K562 (cell line): ENCODE data around the gene C6orf141. TPM values are rescaled to one million over a fixed set of nuclear protein-coding genes. Genes with fewer than 3 reads are reported as not detected.

Experiments
- ATAC-seq: fragments of 200-7000 bp; cut with Tn5 transposase; 3 replicates; pipeline ENCODE4 v1.9.1; 2020; ENCODE audit warnings: moderate library complexity
- BruUV-seq: library from RNA; stranded (reverse); fragments of 400-500 nt; replicated peaks from 2 replicates; lab custom pipeline; 2021; lab: Mats Ljungman, UMichigan
- CTCF ChIA-PET: fragments of 300-600 bp; formaldehyde crosslinking; extraction: SDS; loops from one replicate; lab custom pipeline; 2021; ENCODE audit warnings: low intra/inter-chr PET ratio; lab: Yijun Ruan, JAX
- POLR2A ChIA-PET: fragments of 300-600, 350-650 bp; sonication (Branson Sonifier 250); formaldehyde crosslinking; extraction: SDS; loops from one replicate; lab custom pipeline; 2021; ENCODE audit warnings: antibody characterized with exemption, inconsistent platforms; lab: Yijun Ruan, JAX
- DNase-seq, 4 experiments: peaks; one replicate each; pipeline versions ENCODE4 v3.0.0 to v3.0.0-alpha.2; 2011 to 2018; ENCODE audit warnings: low spot score in 3 of 4, mixed read lengths in 3 of 4; ENCODE audit errors: extremely low read depth in 1 of 4
- FAIRE-seq: peaks from 2 replicates; lab custom pipeline; 2011; peaks lifted over from hg19 to GRCh38; lab: Jason Lieb, UNC
- H2AFZ ChIP-seq: 2 replicates; pipeline ENCODE4 v1.6.0; 2011; ENCODE audit warnings: low read depth, low read length, control low read depth, inconsistent platforms
- H3K27ac ChIP-seq: fragments of 200-600 bp; 3 replicates; pipeline ENCODE4 v1.8.0; 2011; ENCODE audit warnings: low read depth, mild to moderate bottlenecking, control low read depth, inconsistent platforms, low read length, moderate library complexity, mixed read lengths; ENCODE audit errors: extremely low read depth
- H3K27me3 ChIP-seq, 2 experiments: fragments of 300-600 bp in 1 of 2; 2 replicates in 1 of 2; 3 replicates in 1 of 2; pipeline versions ENCODE4 v1.6.0 to v1.8.0; 2011; ENCODE audit warnings: inconsistent platforms in 2 of 2, low read length in 2 of 2, mild to moderate bottlenecking in 1 of 2, mixed read lengths in 1 of 2, moderate library complexity in 1 of 2; ENCODE audit not compliant: control insufficient read depth in 2 of 2, insufficient read depth in 2 of 2
- H3K36me3 ChIP-seq: fragments of 300-600 bp; 3 replicates; pipeline ENCODE4 v1.8.0; 2011; ENCODE audit warnings: mild to moderate bottlenecking, low read length, inconsistent platforms; ENCODE audit not compliant: control insufficient read depth, insufficient read depth
- H3K4me1 ChIP-seq, 2 experiments: fragments of 200-600 bp in 1 of 2; replicated peaks in 1 of 2; 2 replicates in 1 of 2; 3 replicates in 1 of 2; pipeline versions ENCODE4 v1.5.1 to v1.8.0; 2011; ENCODE audit warnings: inconsistent platforms in 2 of 2, low read length in 2 of 2, mild to moderate bottlenecking in 1 of 2, mixed read lengths in 1 of 2, moderate library complexity in 1 of 2; ENCODE audit not compliant: control insufficient read depth in 2 of 2, insufficient read depth in 2 of 2
- H3K4me2 ChIP-seq: 2 replicates; pipeline ENCODE4 v1.6.1; 2011; ENCODE audit warnings: low read length, control low read depth, inconsistent platforms, mixed read lengths; ENCODE audit not compliant: insufficient read depth
- H3K4me3 ChIP-seq: fragments of 200-600 bp; sonication (generic), shearing (Covaris generic); 2 replicates; pipeline ENCODE4 v1.5.1; 2016; ENCODE audit warnings: control low read depth, inconsistent platforms
- H3K79me2 ChIP-seq: fragments of 200-600 bp; 3 replicates; pipeline ENCODE4 v1.8.0; 2011; ENCODE audit warnings: low read length, inconsistent platforms; ENCODE audit not compliant: control insufficient read depth, insufficient read depth
- H3K9ac ChIP-seq, 2 experiments: 2 replicates each; pipeline versions ENCODE4 v1.6.0 to v1.6.1; 2011; ENCODE audit warnings: low read depth in 2 of 2, low read length in 2 of 2, control low read depth in 1 of 2, inconsistent platforms in 1 of 2, mild to moderate bottlenecking in 1 of 2, mixed read lengths in 1 of 2; ENCODE audit not compliant: insufficient read depth in 1 of 2
- H3K9me1 ChIP-seq: one replicate; pipeline ENCODE4 v1.6.0; 2011; ENCODE audit warnings: inconsistent platforms, mild to moderate bottlenecking, low read length, moderate library complexity; ENCODE audit not compliant: control insufficient read depth, insufficient read depth
- H3K9me3 ChIP-seq: replicated peaks from 2 replicates; pipeline ENCODE4 v1.5.1; 2011; ENCODE audit warnings: low read depth, low read length, inconsistent platforms; ENCODE audit not compliant: control insufficient read depth, insufficient read depth
- H4K20me1 ChIP-seq: replicated peaks from 2 replicates; pipeline ENCODE4 v1.6.1; 2011; ENCODE audit warnings: low read length, inconsistent platforms, mixed read lengths; ENCODE audit not compliant: control insufficient read depth, insufficient read depth
- ARHGAP35 ChIP-seq: fragments of 450-650 bp; IDR thresholded peaks from 2 replicates; pipeline ENCODE4 v1.6.1; 2018; ENCODE audit not compliant: partially characterized antibody
- TEAD4 ChIP-seq, 2 experiments: sonication (generic) in 1 of 2; formaldehyde crosslinking in 1 of 2; IDR thresholded peaks; 2 replicates each; pipeline versions ENCODE4 v1.6.1 to v1.8.0; 2012 to 2022; ENCODE audit warnings: borderline replicate concordance in 1 of 2, inconsistent platforms in 1 of 2, low read length in 1 of 2, mild to moderate bottlenecking in 1 of 2, missing genetic modification reagents in 1 of 2
- whole genome bisulfite sequencing: fragments of 100-300 bp; shearing (Covaris generic); methylation state at CpG from one replicate; pipeline ENCODE4 v1.1.6; 2016; ENCODE audit warnings: low coverage, mixed read lengths; ENCODE audit not compliant: insufficient coverage; ENCODE audit errors: missing lambda C conversion rate; 5-methylcytosine and 5-hydroxymethylcytosine counted together
- in situ Hi-C: fragments of 300-500 bp; cut with MboI; formaldehyde crosslinking; loops from 4 replicates; pipeline ENCODE4 v1.15.0; 2018; ENCODE audit warnings: inconsistent platforms, mixed read lengths
- intact Hi-C: fragments of 100-400 bp; cut with micrococcal nuclease; formaldehyde crosslinking; loops from 2 replicates; pipeline ENCODE4 v1.14.2; 2022
- polyA plus RNA-seq, 8 experiments: library from polyadenylated mRNA; depleted of rRNA in 4 of 8; stranded (reverse) in 5 of 8; unstranded in 3 of 8; fragments of >200 nt; fragmentation: Nextera tagmentation in 2 of 8; fragmentation: Illumina TruSeq in 1 of 8; extraction: Ambion mirVana in 2 of 8; extraction: Trizol in 1 of 8; gene quantifications; 2 replicates each; pipeline versions ENCODE4 v1.2.1 to v1.2.3, GENCODE V29; 2011 to 2014; ENCODE audit warnings: inconsistent platforms in 1 of 8, missing spikeins in 1 of 8
- total RNA-seq, 7 experiments: library from RNA; depleted of rRNA in 6 of 7; stranded (reverse); fragments of >200 nt in 6 of 7; fragmentation: Illumina TruSeq in 2 of 7; extraction: Trizol in 2 of 7; gene quantifications; 2 replicates each; pipeline versions ENCODE4 v1.2.1 to v1.2.3, GENCODE V29; 2011 to 2021; ENCODE audit warnings: low replicate concordance in 1 of 7

C6orf141 gene
- total and polyA plus RNA-seq, 9 of the 15 experiments (the other 6 are each of a cell fraction or from before 2014, with no cell fraction given) = not detected

DNA sequence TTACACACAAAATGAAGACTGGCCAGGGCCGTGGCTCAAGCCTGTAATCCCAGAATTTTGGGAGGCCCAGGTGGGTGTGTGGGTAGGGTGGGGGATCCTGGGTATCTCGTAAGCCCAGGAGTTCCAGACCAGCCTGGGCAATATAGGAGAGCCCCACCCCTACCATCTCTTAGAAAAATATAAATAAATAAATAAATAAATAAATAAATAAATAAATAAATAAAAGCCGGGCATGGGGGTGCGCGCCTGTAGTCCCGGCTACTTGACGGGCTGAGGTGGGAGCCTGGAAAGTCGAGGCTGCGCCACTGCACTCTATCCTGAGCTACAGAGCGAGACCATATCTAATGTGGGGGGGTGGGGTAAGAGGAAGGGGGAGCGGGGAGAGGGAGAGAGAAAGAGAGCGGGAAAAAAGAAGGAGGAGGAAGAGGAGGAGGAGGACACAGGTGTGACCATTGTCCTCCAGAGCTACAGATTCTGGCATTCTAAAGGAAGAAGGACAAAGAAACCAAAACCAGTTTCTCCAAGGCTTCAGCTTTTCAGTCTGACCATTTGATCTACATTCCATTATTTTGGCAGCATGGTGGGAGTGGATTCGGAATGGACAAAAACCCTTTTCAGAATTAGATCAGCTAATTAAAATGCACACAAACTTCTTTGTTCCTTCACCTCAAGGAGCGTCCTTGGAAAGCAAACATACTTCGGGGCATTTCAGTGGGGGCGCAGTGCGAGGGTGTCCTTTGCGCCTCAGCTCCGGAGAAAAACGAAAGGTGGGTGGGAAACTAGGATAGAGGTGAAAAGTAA, 577 bp upstream of the C6orf141 start:
- H3K27ac ChIP-seq = no peak overlapping the region
- H3K9me3 ChIP-seq = no peaks in the 10 kb centered on the region
- FAIRE-seq = no peak
- ATAC-seq = no peak
- H3K4me3 ChIP-seq = no peak overlapping the region
- DNase-seq = no peak
- intact Hi-C loops (no loop called here), in situ Hi-C loops (no loop called here)
- H3K36me3 ChIP-seq = no peaks in the 10 kb centered on the region
- no peaks in the 10 kb centered on the region for H3K9me1 ChIP-seq
- H3K9ac ChIP-seq = no peak overlapping the region
- WGBS = 69% methylated on average over 18 of the region's 20 CpGs
- H4K20me1 ChIP-seq = no peaks in the 10 kb centered on the region
- BruUV-seq = no TSS peak
- POLR2A ChIA-PET = interaction anchor here (0.6 kb wide), 2 partner anchors 47 to 585 kb away, joined by 3 read pairs; no protein-coding TSS in a partner anchor
- H3K27me3 ChIP-seq = no peaks in the 10 kb centered on the region
- 0 out of 5 replicates have a peak, but pooled peaks cover 0 to 8% of the 10 kb centered on the region in 2 experiments for H3K4me1 ChIP-seq
- H3K79me2 ChIP-seq = no peaks in the 10 kb centered on the region
- CTCF ChIA-PET = no interaction called here
- no peak overlapping the region for H2AFZ ChIP-seq
- TF ChIP-seq TEAD4 (IDR thresholded peaks at IDR 0.05; ENCODE audit: low read length) (no peak), TEAD4 (CRISPR knock-in tag; IDR thresholded peaks at IDR 0.05; ENCODE audit: borderline replicate concordance) (no peak), ARHGAP35 (no peak)
- no peak overlapping the region for H3K4me2 ChIP-seq
